T-helper 17 cell (primary cell): ENCODE measurements around the gene PADI1. TPM values are rescaled to one million over a fixed set of nuclear protein-coding genes. Genes with fewer than 3 reads are reported as not detected.

ENCODE experiments used
- ATAC-seq: fragments of 150-1000 bp; cut with Tn5 transposase; 2 replicates; pipeline ENCODE4 v1.10.0; 2021; ENCODE audit warnings: mild to moderate bottlenecking, moderate library complexity
- DNase-seq, 3 donors: peaks; one replicate each; pipeline versions ENCODE4 v3.0.0 to v3.0.0-alpha.2; 2020 to 2021
- H3K9me3 ChIP-seq: one replicate; pipeline ENCODE4 v1.7.0; 2013; ENCODE audit warnings: low read length, mild to moderate bottlenecking; ENCODE audit not compliant: control insufficient read depth, poor library complexity, severe bottlenecking
- H3K27ac Mint-ChIP-seq: one replicate; pipeline ENCODE4 v1.8.0; 2022; ENCODE audit warnings: mild to moderate bottlenecking, moderate library complexity, mixed read lengths
- H3K27me3 Mint-ChIP-seq: one replicate; pipeline ENCODE4 v1.8.0; 2022; ENCODE audit warnings: mixed read lengths
- H3K36me3 Mint-ChIP-seq: one replicate; pipeline ENCODE4 v1.8.0; 2022; ENCODE audit warnings: low read depth, mixed read lengths
- H3K4me1 Mint-ChIP-seq: one replicate; pipeline ENCODE4 v1.8.0; 2022; ENCODE audit warnings: mild to moderate bottlenecking, mixed read lengths
- H3K4me3 Mint-ChIP-seq: one replicate; pipeline ENCODE4 v1.8.0; 2022; ENCODE audit warnings: mild to moderate bottlenecking, moderate library complexity, mixed read lengths
- total RNA-seq, 4 donors: library from RNA in 2 of 4; stranded (reverse) in 2 of 4; gene quantifications; one replicate each; pipeline ENCODE4 v1.2.3 and lab custom pipeline; 2022 to 2026

Gene PADI1
- total RNA-seq (not detected), total RNA-seq (lab: John Stamatoyannopoulos, UW) (0 reads per million in 2 donors)

GRCh38 chr1:17204546-17205440, at the start of gene PADI1:
Gene PADI1, plus strand, starts transcription at chr1:17205128. Its CDS starts 90 bp downstream, at chr1:17205218.
- Mint-ChIP-seq H3K36me3 (peaks cover 2% of the 10 kb centered on the region), H3K4me1 (peaks cover 50% of the 10 kb centered on the region), H3K27ac (peak within 1 kb of the TSS; percentile 83), H3K27me3 (peaks cover 50% of the 10 kb centered on the region), H3K4me3 (peak within 1 kb of the TSS; percentile 7)
- DNase-seq (no peak), ATAC-seq (no peak)
- no peaks in the 10 kb centered on the region for H3K9me3 ChIP-seq

GRCh38 chr1:17155257-17155920, 49.5 kb upstream of the PADI1 start:
- no peak for DNase-seq

GRCh38 chr1:17156108-17156507, 48.8 kb upstream of the PADI1 start:
- ATAC-seq (no peak), DNase-seq (no peak)
- peaks cover 8% of the 10 kb centered on the region for H3K9me3 ChIP-seq
- H3K27me3 Mint-ChIP-seq, result peaks cover 4% of the 10 kb centered on the region
- H3K4me1 Mint-ChIP-seq, result no peaks in the 10 kb centered on the region
- H3K4me3 Mint-ChIP-seq, result no peak overlapping the region
- no peaks in the 10 kb centered on the region for H3K36me3 Mint-ChIP-seq
- no peak overlapping the region for H3K27ac Mint-ChIP-seq

More at GRCh38 chr1:17155257-17155920, 49.5 kb upstream of the PADI1 start:
- ATAC-seq, result no peak
- Mint-ChIP-seq H3K4me1 (no peaks in the 10 kb centered on the region), H3K27me3 (peaks cover 4% of the 10 kb centered on the region), H3K4me3 (no peak overlapping the region), H3K27ac (no peak overlapping the region), H3K36me3 (no peaks in the 10 kb centered on the region)
- H3K9me3 ChIP-seq, result peaks cover 8% of the 10 kb centered on the region

- H3K9me3 ChIP-seq, result peaks cover 5% of the 10 kb centered on the region
- H3K27ac Mint-ChIP-seq, result no peak overlapping the region
- H3K4me3 Mint-ChIP-seq, result no peak overlapping the region
- peaks cover 2% of the 10 kb centered on the region for H3K4me1 Mint-ChIP-seq
- ATAC-seq (no peak), DNase-seq (no peak)
- H3K27me3 Mint-ChIP-seq, result peaks cover 4% of the 10 kb centered on the region
- no peaks in the 10 kb centered on the region for H3K36me3 Mint-ChIP-seq
These were observed 46.0 kb upstream of the PADI1 start for GRCh38 chr1:17158961-17159360.

- DNase-seq (no peak), ATAC-seq (no peak)
- Mint-ChIP-seq H3K27ac (no peak overlapping the region), H3K36me3 (no peaks in the 10 kb centered on the region), H3K4me3 (no peak overlapping the region), H3K4me1 (peaks cover 2% of the 10 kb centered on the region), H3K27me3 (peaks cover 10% of the 10 kb centered on the region)
- H3K9me3 ChIP-seq, result no peaks in the 10 kb centered on the region
These were observed 43.7 kb upstream of the PADI1 start for GRCh38 chr1:17161137-17161740.

- H3K36me3 Mint-ChIP-seq, result no peaks in the 10 kb centered on the region
These were observed 42.8 kb upstream of the PADI1 start for GRCh38 chr1:17161926-17162800.

GRCh38 chr1:17162941-17163340, 42.0 kb upstream of the PADI1 start:
- no peak for DNase-seq
- H3K4me1 Mint-ChIP-seq, result peaks cover 2% of the 10 kb centered on the region
- ATAC-seq, result no peak
- peaks cover 23% of the 10 kb centered on the region for H3K27me3 Mint-ChIP-seq
- no peak overlapping the region for H3K27ac Mint-ChIP-seq
- no peak overlapping the region for H3K4me3 Mint-ChIP-seq
- H3K36me3 Mint-ChIP-seq, result no peaks in the 10 kb centered on the region
- H3K9me3 ChIP-seq, result no peaks in the 10 kb centered on the region

More at GRCh38 chr1:17161926-17162800, 42.8 kb upstream of the PADI1 start:
- ATAC-seq, result no peak
- Mint-ChIP-seq H3K4me3 (no peak overlapping the region), H3K27ac (no peak overlapping the region), H3K4me1 (peaks cover 2% of the 10 kb centered on the region), H3K27me3 (peaks cover 18% of the 10 kb centered on the region)
- DNase-seq, result no peak
- H3K9me3 ChIP-seq, result no peaks in the 10 kb centered on the region

GRCh38 chr1:17163371-17163770, 41.6 kb upstream of the PADI1 start:
- no peaks in the 10 kb centered on the region for H3K36me3 Mint-ChIP-seq
- no peak overlapping the region for H3K4me3 Mint-ChIP-seq

GRCh38 chr1:17163789-17164666, 40.9 kb upstream of the PADI1 start:
- no peak overlapping the region for H3K27ac Mint-ChIP-seq
- no peak overlapping the region for H3K4me3 Mint-ChIP-seq

More at GRCh38 chr1:17163371-17163770, 41.6 kb upstream of the PADI1 start:
- Mint-ChIP-seq H3K4me1 (peaks cover 2% of the 10 kb centered on the region), H3K27ac (no peak overlapping the region), H3K27me3 (peaks cover 23% of the 10 kb centered on the region)
- ATAC-seq (no peak), DNase-seq (no peak)
- H3K9me3 ChIP-seq, result no peaks in the 10 kb centered on the region

GRCh38 chr1:17165823-17166222, 39.1 kb upstream of the PADI1 start:
- ATAC-seq (no peak), DNase-seq (no peak)
- Mint-ChIP-seq H3K27me3 (peaks cover 22% of the 10 kb centered on the region), H3K27ac (no peak overlapping the region), H3K4me1 (peaks cover 2% of the 10 kb centered on the region), H3K36me3 (peaks cover 2% of the 10 kb centered on the region), H3K4me3 (no peak overlapping the region)
- H3K9me3 ChIP-seq, result no peaks in the 10 kb centered on the region

More at GRCh38 chr1:17163789-17164666, 40.9 kb upstream of the PADI1 start:
- Mint-ChIP-seq H3K36me3 (peaks cover 2% of the 10 kb centered on the region), H3K4me1 (peaks cover 2% of the 10 kb centered on the region), H3K27me3 (peaks cover 21% of the 10 kb centered on the region)
- no peaks in the 10 kb centered on the region for H3K9me3 ChIP-seq
- ATAC-seq (no peak), DNase-seq (no peak)

- peaks cover 25% of the 10 kb centered on the region for H3K27me3 Mint-ChIP-seq
- H3K4me1 Mint-ChIP-seq, result peaks cover 2% of the 10 kb centered on the region
- H3K36me3 Mint-ChIP-seq, result peaks cover 2% of the 10 kb centered on the region
- H3K9me3 ChIP-seq, result no peaks in the 10 kb centered on the region
- H3K4me3 Mint-ChIP-seq, result no peak overlapping the region
- H3K27ac Mint-ChIP-seq, result no peak overlapping the region
- ATAC-seq (no peak), DNase-seq (no peak)
These were observed 37.7 kb upstream of the PADI1 start for GRCh38 chr1:17167041-17167785.
